C1 segment of cervical spinal cord (tissue), 14 donors: ENCODE measurements around the gene CPE.
"Not testable (repeated sequence)": the region's sequence is repeated elsewhere in the genome, so short reads cannot be mapped to it uniquely, and the experiment has no call there.

Experiments used
- DNase-seq, 14 donors: peaks; one replicate each; lab custom pipeline; 2025; lab: John Stamatoyannopoulos, UW

The CPE gene

GRCh38 chr4:165462009-165462408 is 83.2 kb downstream of the CPE start:
- no peak for DNase-seq

GRCh38 chr4:165464376-165464775 is 85.6 kb downstream of the CPE start:
- DNase-seq = peak in 1 of 14 donors; percentile 71

GRCh38 chr4:165464813-165465381 is 86.1 kb downstream of the CPE start:
- DNase-seq = peak in 1 of 14 donors; percentile 71

- DNase-seq = no peak
These were observed 91.2 kb downstream of the CPE start for GRCh38 chr4:165470009-165470408.

- DNase-seq = no peak
These were observed 94.3 kb downstream of the CPE start for GRCh38 chr4:165472943-165473676.

- DNase-seq = no peak
These were observed 96.2 kb downstream of the CPE start for GRCh38 chr4:165474784-165475705.

GRCh38 chr4:165475706-165476070 is 96.9 kb downstream of the CPE start:
- DNase-seq = no peak

GRCh38 chr4:165476214-165477098 is 97.6 kb downstream of the CPE start:
- DNase-seq = no peak

GRCh38 chr4:165477799-165478198 is 99.0 kb downstream of the CPE start:
- no peak for DNase-seq

GRCh38 chr4:165478260-165478659 is 99.5 kb downstream of the CPE start:
- no peak for DNase-seq

GRCh38 chr4:165481053-165481835 is 102.4 kb downstream of the CPE start:
- DNase-seq = no peak

GRCh38 chr4:165489786-165490185 is 111.0 kb downstream of the CPE start:
- no peak for DNase-seq

- DNase-seq = not testable (repeated sequence)
These were observed 113.8 kb downstream of the CPE start for GRCh38 chr4:165492583-165492982.

- DNase-seq = peak in 10 of 14 donors; percentile 3 to 71 (median 8)
These were observed 114.6 kb downstream of the CPE start for GRCh38 chr4:165493359-165493758.

GRCh38 chr4:165502916-165503907 is 124.4 kb downstream of the CPE start:
- DNase-seq = no peak

- no peak for DNase-seq
These were observed 125.4 kb downstream of the CPE start for GRCh38 chr4:165504184-165504583.

GRCh38 chr4:165505958-165506837 is 127.4 kb downstream of the CPE start:
- DNase-seq = no peak

GRCh38 chr4:165506849-165507248 is 128.0 kb downstream of the CPE start:
- DNase-seq = no peak
